HFFc6 (cell line): ENCODE data around the gene TIPRL. TPM values are rescaled to one million over a fixed set of nuclear protein-coding genes. Genes with fewer than 3 reads are reported as not detected.
A peak's percentile ranks its signal among the peaks of the same experiment; 100 is the strongest.
"Not testable (repeated sequence)": the region's sequence is repeated elsewhere in the genome, so short reads cannot be mapped to it uniquely, and the experiment has no call there.

Source experiments
- DNase-seq: peaks from one replicate; pipeline ENCODE4 v3.0.0-alpha.2; 2018
- H3K27ac Mint-ChIP-seq: 2 replicates; pipeline ENCODE4 v1.8.0; 2020; ENCODE audit warnings: mild to moderate bottlenecking, mixed read lengths
- H3K27me3 Mint-ChIP-seq: 2 replicates; pipeline ENCODE4 v1.8.0; 2021; ENCODE audit warnings: mild to moderate bottlenecking, moderate library complexity, mixed read lengths; ENCODE audit not compliant: insufficient read depth
- H3K36me3 Mint-ChIP-seq: 2 replicates; pipeline ENCODE4 v1.8.0; 2021; ENCODE audit warnings: low read depth, mixed read lengths
- H3K4me1 Mint-ChIP-seq: 2 replicates; pipeline ENCODE4 v1.8.0; 2020; ENCODE audit warnings: low read depth, mixed read lengths
- H3K4me3 Mint-ChIP-seq: 2 replicates; pipeline ENCODE4 v1.8.0; 2020; ENCODE audit warnings: mild to moderate bottlenecking, moderate library complexity, mixed read lengths
- H3K9me3 Mint-ChIP-seq: 2 replicates; pipeline ENCODE4 v1.8.0; 2020; ENCODE audit warnings: mild to moderate bottlenecking, mixed read lengths
- total RNA-seq, 6 experiments: library from RNA; stranded (reverse); fragmentation: NEBNext Ultra II Directional; extraction: Animal tissue kit (Norgen Biotek cat#: 25700); gene quantifications; 2 replicates in 1 of 6; 3 replicates in 5 of 6; pipeline ENCODE4 v1.2.3, GENCODE V29; 2021
- TF ChIP-seq, protein P1 (sequence below): fragments of 200-600 bp; sonication (generic); IDR thresholded peaks from 2 replicates; pipeline ENCODE4 v1.5.0; 2021; ENCODE audit warnings: antibody characterized with exemption, mild to moderate bottlenecking

TIPRL gene
- total RNA-seq, 6 experiments from 2014 or later, result 38.8 to 46.2 (median 44.2) TPM

- H3K4me3 Mint-ChIP-seq, result no peak overlapping the region
- no peaks in the 10 kb centered on the region for H3K36me3 Mint-ChIP-seq
- H3K27me3 Mint-ChIP-seq, result no peaks in the 10 kb centered on the region; the same call in 1 of the 2 replicates
- 0 out of 2 replicates have a peak overlapping the region, but pooled peaks have one; percentile 1 for H3K27ac Mint-ChIP-seq
- peaks cover 13% of the 10 kb centered on the region for H3K4me1 Mint-ChIP-seq
- H3K9me3 Mint-ChIP-seq, result no peaks in the 10 kb centered on the region
- DNase-seq, result no peak
- TF ChIP-seq, protein P1, sequence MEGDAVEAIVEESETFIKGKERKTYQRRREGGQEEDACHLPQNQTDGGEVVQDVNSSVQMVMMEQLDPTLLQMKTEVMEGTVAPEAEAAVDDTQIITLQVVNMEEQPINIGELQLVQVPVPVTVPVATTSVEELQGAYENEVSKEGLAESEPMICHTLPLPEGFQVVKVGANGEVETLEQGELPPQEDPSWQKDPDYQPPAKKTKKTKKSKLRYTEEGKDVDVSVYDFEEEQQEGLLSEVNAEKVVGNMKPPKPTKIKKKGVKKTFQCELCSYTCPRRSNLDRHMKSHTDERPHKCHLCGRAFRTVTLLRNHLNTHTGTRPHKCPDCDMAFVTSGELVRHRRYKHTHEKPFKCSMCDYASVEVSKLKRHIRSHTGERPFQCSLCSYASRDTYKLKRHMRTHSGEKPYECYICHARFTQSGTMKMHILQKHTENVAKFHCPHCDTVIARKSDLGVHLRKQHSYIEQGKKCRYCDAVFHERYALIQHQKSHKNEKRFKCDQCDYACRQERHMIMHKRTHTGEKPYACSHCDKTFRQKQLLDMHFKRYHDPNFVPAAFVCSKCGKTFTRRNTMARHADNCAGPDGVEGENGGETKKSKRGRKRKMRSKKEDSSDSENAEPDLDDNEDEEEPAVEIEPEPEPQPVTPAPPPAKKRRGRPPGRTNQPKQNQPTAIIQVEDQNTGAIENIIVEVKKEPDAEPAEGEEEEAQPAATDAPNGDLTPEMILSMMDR, result no peak
Observed at GRCh38 chr1:168170564-168171508, 7.9 kb upstream of the TIPRL start.

- peaks cover 13% of the 10 kb centered on the region for H3K4me1 Mint-ChIP-seq
Observed at GRCh38 chr1:168172250-168172915, 6.4 kb upstream of the TIPRL start.

GRCh38 chr1:168178227-168178637 is 530 bp upstream of the TIPRL start:
- Mint-ChIP-seq H3K27ac (no peak overlapping the region), H3K4me1 (no peaks in the 10 kb centered on the region), H3K36me3 (no peaks in the 10 kb centered on the region), H3K27me3 (no peaks in the 10 kb centered on the region; the same call in 1 of the 2 replicates), H3K4me3 (no peak overlapping the region), H3K9me3 (no peaks in the 10 kb centered on the region)
- DNase-seq, result no peak
- TF ChIP-seq, protein P1, result no peak

More at GRCh38 chr1:168172250-168172915, 6.4 kb upstream of the TIPRL start:
- no peak for DNase-seq
- TF ChIP-seq, protein P1, result no peak
- Mint-ChIP-seq H3K4me3 (no peak overlapping the region), H3K27ac (no peak overlapping the region), H3K9me3 (no peaks in the 10 kb centered on the region), H3K36me3 (no peaks in the 10 kb centered on the region), H3K27me3 (no peaks in the 10 kb centered on the region; the same call in 1 of the 2 replicates)

DNA sequence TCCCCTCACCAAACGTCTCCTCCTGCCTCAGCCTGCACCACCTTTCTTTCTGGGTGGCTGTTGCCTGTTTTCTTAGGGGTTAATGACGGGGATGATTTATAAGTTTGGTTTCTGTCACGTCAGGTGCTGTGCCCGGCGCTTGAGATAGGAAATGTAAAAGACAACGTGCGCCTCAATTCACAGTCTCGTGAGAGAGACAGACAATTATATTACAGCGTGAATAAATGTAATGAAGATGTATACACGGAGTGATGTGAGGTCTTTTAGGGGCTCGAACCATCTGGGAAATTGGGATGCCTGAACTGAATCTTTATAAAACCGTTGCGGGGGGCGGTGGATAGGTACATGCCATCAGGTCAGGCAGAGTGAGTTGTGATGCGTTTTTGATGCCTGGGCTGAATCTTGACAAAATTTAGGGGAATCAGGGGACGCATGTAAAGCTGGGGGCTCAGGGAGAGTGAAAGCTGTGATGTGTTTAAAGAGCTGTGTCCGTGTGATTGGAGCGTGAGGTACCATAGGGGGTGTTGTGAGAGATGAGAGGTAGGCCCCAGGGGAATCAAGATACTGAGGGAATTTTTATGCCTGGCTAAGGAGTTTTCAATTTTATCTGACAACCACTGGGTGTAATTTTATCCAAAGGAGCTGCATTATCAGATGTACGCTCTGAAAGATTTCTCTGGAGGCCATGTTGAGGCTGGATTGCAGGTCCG is 831 bp downstream of the TIPRL start:
- H3K4me3 Mint-ChIP-seq, result no peak overlapping the region
- H3K9me3 Mint-ChIP-seq, result no peaks in the 10 kb centered on the region
- no peak overlapping the region for H3K27ac Mint-ChIP-seq
- no peaks in the 10 kb centered on the region for H3K27me3 Mint-ChIP-seq
- no peaks in the 10 kb centered on the region for H3K36me3 Mint-ChIP-seq
- peak; percentile 13 for DNase-seq
- TF ChIP-seq, protein P1, result 0 out of 2 replicates have a peak, but pooled peaks have one; percentile 14
- no peaks in the 10 kb centered on the region for H3K4me1 Mint-ChIP-seq

- H3K36me3 Mint-ChIP-seq, result no peaks in the 10 kb centered on the region
- H3K27ac Mint-ChIP-seq, result no peak overlapping the region
- H3K4me1 Mint-ChIP-seq, result no peaks in the 10 kb centered on the region
- no peaks in the 10 kb centered on the region for H3K9me3 Mint-ChIP-seq
- H3K27me3 Mint-ChIP-seq, result no peaks in the 10 kb centered on the region
- TF ChIP-seq, protein P1, result no peak
- DNase-seq, result peak; percentile 6
- no peak overlapping the region for H3K4me3 Mint-ChIP-seq
Observed at GRCh38 chr1:168180148-168180524, 1.4 kb downstream of the TIPRL start.

- H3K27ac Mint-ChIP-seq, H3K27me3 Mint-ChIP-seq, DNase-seq, H3K36me3 Mint-ChIP-seq, H3K4me1 Mint-ChIP-seq, H3K9me3 Mint-ChIP-seq: not testable (repeated sequence)
- peak overlapping the region; percentile 45; the same call in 1 of the 2 replicates for H3K4me3 Mint-ChIP-seq
Observed at GRCh38 chr1:168181063-168181720, 2.4 kb downstream of the TIPRL start.
